ENCODE results near the gene CRACDL. TPM values are rescaled to one million over a fixed set of nuclear protein-coding genes. Genes with fewer than 3 reads are reported as not detected.

The CRACDL gene
- total RNA-seq, 1 experiment from 2014 or later: 1.1 TPM

DNA sequence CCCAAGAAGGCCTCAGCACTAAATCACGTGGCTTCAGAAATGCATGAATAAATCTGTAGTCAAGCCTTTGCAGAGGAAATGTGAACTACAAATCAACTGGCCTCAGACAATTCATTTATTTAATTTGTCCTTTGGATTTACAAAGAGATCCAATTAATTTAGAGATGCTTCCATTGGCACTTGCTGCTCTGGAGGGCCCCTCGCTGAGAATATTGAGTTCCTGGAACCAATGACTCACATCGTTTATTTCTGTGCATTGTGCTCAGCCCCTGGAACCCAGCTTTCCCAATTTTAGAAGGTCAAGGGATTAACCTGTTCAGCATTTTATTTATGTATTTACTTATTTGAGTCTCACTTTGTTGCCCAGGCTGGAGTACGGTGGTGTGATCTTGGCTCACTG is 157.9 kb downstream of the CRACDL start:
- Histone ChIP-seq H3K4me1 (peaks cover 15% of the 10 kb centered on the region), H3K9me3 (peaks cover 14% of the 10 kb centered on the region), H3K27me3 (replicated peaks; ENCODE audit: control insufficient read depth, insufficient read depth, low read length) (no peaks in the 10 kb centered on the region), H3K4me3 (ENCODE audit: low read depth, low read length) (no peak overlapping the region), H3K36me3 (ENCODE audit: control insufficient read depth, insufficient read depth, low read length) (no peaks in the 10 kb centered on the region)
- POLR2A ChIA-PET: no interaction called here
- H3K4me1 Mint-ChIP-seq (ENCODE audit: low read depth, unreplicated experiment): no peaks in the 10 kb centered on the region
- no peaks in the 10 kb centered on the region for H3K27me3 Mint-ChIP-seq (ENCODE audit: insufficient read depth, unreplicated experiment)
- intact Hi-C loops (cut with micrococcal nuclease; ENCODE audit: unreplicated experiment): no loop called here
- no TSS peak for BruUV-seq (replicated peaks)
- DNase-seq: no peak
- H3K36me3 Mint-ChIP-seq (ENCODE audit: insufficient read depth, unreplicated experiment): peaks cover 8% of the 10 kb centered on the region
- no peak overlapping the region for H3K27ac Mint-ChIP-seq (ENCODE audit: unreplicated experiment)
- CTCF ChIA-PET: no interaction called here
- H3K9me3 Mint-ChIP-seq (ENCODE audit: unreplicated experiment): peaks cover 19% of the 10 kb centered on the region
- H3K4me3 Mint-ChIP-seq (ENCODE audit: unreplicated experiment): no peak overlapping the region
- no peak for TF ChIP-seq CTCF (IDR thresholded peaks at IDR 0.05; ENCODE audit: insufficient read depth in 1 of 2, low read depth in 1 of 2, low read length in 1 of 2, severe bottlenecking in 1 of 2, unreplicated experiment in 1 of 2)

DNA sequence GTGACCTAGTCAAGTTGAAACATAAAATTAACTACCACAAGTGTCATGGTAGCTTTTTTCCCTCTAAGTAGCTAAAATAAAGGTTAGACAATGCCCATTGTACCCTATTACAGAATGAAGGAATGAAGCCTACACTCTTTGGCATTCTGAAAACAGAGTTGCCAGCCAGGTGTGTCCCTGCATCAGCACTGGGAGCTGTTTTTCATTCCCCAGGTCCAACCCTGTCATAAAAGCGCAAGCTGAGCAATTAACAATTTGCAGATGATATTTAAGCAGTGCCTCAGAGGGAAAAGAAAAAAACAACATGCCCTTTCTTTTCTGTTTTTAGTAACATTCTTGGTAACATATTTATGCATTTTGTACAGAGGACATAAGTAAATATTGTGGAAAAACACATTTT is 158.3 kb downstream of the CRACDL start:
- Histone ChIP-seq H3K4me1 (peaks cover 15% of the 10 kb centered on the region), H3K36me3 (ENCODE audit: control insufficient read depth, insufficient read depth, low read length) (no peaks in the 10 kb centered on the region), H3K9me3 (peaks cover 11% of the 10 kb centered on the region), H3K27me3 (replicated peaks; ENCODE audit: control insufficient read depth, insufficient read depth, low read length) (no peaks in the 10 kb centered on the region), H3K4me3 (ENCODE audit: low read depth, low read length) (no peak overlapping the region)
- Mint-ChIP-seq H3K4me1 (ENCODE audit: low read depth, unreplicated experiment) (peaks cover 4% of the 10 kb centered on the region), H3K4me3 (ENCODE audit: unreplicated experiment) (no peak overlapping the region), H3K27ac (ENCODE audit: unreplicated experiment) (no peak overlapping the region), H3K9me3 (ENCODE audit: unreplicated experiment) (peaks cover 15% of the 10 kb centered on the region), H3K27me3 (ENCODE audit: insufficient read depth, unreplicated experiment) (no peaks in the 10 kb centered on the region), H3K36me3 (ENCODE audit: insufficient read depth, unreplicated experiment) (peaks cover 8% of the 10 kb centered on the region)
- DNase-seq: no peak
- intact Hi-C loops (cut with micrococcal nuclease; ENCODE audit: unreplicated experiment): no loop called here
- ChIA-PET CTCF (no interaction called here), POLR2A (no interaction called here)
- BruUV-seq (replicated peaks): no TSS peak
- no peak for TF ChIP-seq CTCF (IDR thresholded peaks at IDR 0.05; ENCODE audit: insufficient read depth in 1 of 2, low read depth in 1 of 2, low read length in 1 of 2, severe bottlenecking in 1 of 2, unreplicated experiment in 1 of 2)

DNA sequence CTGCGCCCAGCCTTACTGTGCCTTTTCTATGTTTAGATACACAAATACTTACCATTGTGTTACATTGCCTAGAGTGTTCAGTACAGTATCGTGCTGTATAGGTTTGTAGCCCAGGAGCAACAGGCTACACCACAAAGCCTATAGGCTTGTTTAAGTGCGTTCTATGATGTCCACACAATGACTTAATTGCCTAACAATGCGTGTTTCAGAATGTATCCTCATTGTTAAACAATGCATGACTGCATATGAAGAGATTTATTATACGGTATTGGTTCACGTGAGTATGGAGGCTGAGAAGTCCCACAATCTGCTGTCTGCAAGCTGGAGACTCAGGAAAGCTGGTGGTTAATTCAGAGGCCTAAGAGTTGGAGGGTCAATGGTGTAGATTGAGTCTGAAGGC is 158.9 kb downstream of the CRACDL start:
- H3K36me3 Mint-ChIP-seq (ENCODE audit: insufficient read depth, unreplicated experiment): peaks cover 3% of the 10 kb centered on the region
- intact Hi-C loops (cut with micrococcal nuclease; ENCODE audit: unreplicated experiment): no loop called here
- Histone ChIP-seq H3K9me3 (peaks cover 6% of the 10 kb centered on the region), H3K27me3 (replicated peaks; ENCODE audit: control insufficient read depth, insufficient read depth, low read length) (no peaks in the 10 kb centered on the region), H3K36me3 (ENCODE audit: control insufficient read depth, insufficient read depth, low read length) (no peaks in the 10 kb centered on the region), H3K4me1 (peaks cover 15% of the 10 kb centered on the region), H3K4me3 (ENCODE audit: low read depth, low read length) (no peak overlapping the region)
- no peak for TF ChIP-seq CTCF (IDR thresholded peaks at IDR 0.05; ENCODE audit: insufficient read depth in 1 of 2, low read depth in 1 of 2, low read length in 1 of 2, severe bottlenecking in 1 of 2, unreplicated experiment in 1 of 2)
- CTCF ChIA-PET: interaction anchor here (1.6 kb wide), 1 partner anchor 128 kb away, joined by 5 read pairs; no protein-coding TSS in a partner anchor
- no peak for DNase-seq
- H3K4me1 Mint-ChIP-seq (ENCODE audit: low read depth, unreplicated experiment): peaks cover 11% of the 10 kb centered on the region
- no TSS peak for BruUV-seq (replicated peaks)
- POLR2A ChIA-PET: no interaction called here
- no peak overlapping the region for H3K27ac Mint-ChIP-seq (ENCODE audit: unreplicated experiment)
- no peaks in the 10 kb centered on the region for H3K27me3 Mint-ChIP-seq (ENCODE audit: insufficient read depth, unreplicated experiment)
- no peak overlapping the region for H3K4me3 Mint-ChIP-seq (ENCODE audit: unreplicated experiment)
- peaks cover 8% of the 10 kb centered on the region for H3K9me3 Mint-ChIP-seq (ENCODE audit: unreplicated experiment)
